ENCODE data around the gene MYBPC2. TPM values are rescaled to one million over a fixed set of nuclear protein-coding genes. Genes with fewer than 3 reads are reported as not detected.
"Not testable (repeated sequence)": the region's sequence is repeated elsewhere in the genome, so short reads cannot be mapped to it uniquely, and the experiment has no call there.

MYBPC2 gene
- total RNA-seq, 1 donor from 2014 or later: not detected

GRCh38 chr19:50422397-50423278, 10.1 kb upstream of the MYBPC2 start:
- intact Hi-C loops (cut with DNase I): no loop called here
- ATAC-seq (no peak), DNase-seq (ENCODE audit: low spot score) (no peak)

- intact Hi-C loops (cut with DNase I): no loop called here
- ATAC-seq (no peak), DNase-seq (ENCODE audit: low spot score) (no peak)
Observed at GRCh38 chr19:50423279-50424113, 9.2 kb upstream of the MYBPC2 start.

- intact Hi-C loops (cut with DNase I): no loop called here
- DNase-seq (ENCODE audit: low spot score): no peak
- ATAC-seq: no peak
Observed at GRCh38 chr19:50425581-50425980, 7.1 kb upstream of the MYBPC2 start.

GRCh38 chr19:50427318-50427925, 5.3 kb upstream of the MYBPC2 start:
- ATAC-seq (no peak), DNase-seq (ENCODE audit: low spot score) (no peak)
- intact Hi-C loops (cut with DNase I): no loop called here

- DNase-seq (ENCODE audit: low spot score): peak; percentile 91
- intact Hi-C loops (cut with DNase I): no loop called here
- ATAC-seq: peak; percentile 92
Observed at GRCh38 chr19:50427997-50428425, 4.7 kb upstream of the MYBPC2 start.

GRCh38 chr19:50428772-50429463, 3.8 kb upstream of the MYBPC2 start:
- no peak for DNase-seq (ENCODE audit: low spot score)
- ATAC-seq: no peak
- intact Hi-C loops (cut with DNase I): no loop called here

GRCh38 chr19:50430888-50431342, 1.8 kb upstream of the MYBPC2 start:
- no peak for DNase-seq (ENCODE audit: low spot score)
- no peak for ATAC-seq
- intact Hi-C loops (cut with DNase I): no loop called here

GRCh38 chr19:50431343-50432220, 1.1 kb upstream of the MYBPC2 start:
- intact Hi-C loops (cut with DNase I): no loop called here
- DNase-seq (ENCODE audit: low spot score): peak; percentile 91
- peak; percentile 91 for ATAC-seq

- intact Hi-C loops (cut with DNase I): no loop called here
- ATAC-seq (no peak), DNase-seq (ENCODE audit: low spot score) (no peak)
Observed at GRCh38 chr19:50433201-50434180, 799 bp downstream of the MYBPC2 start.

GRCh38 chr19:50434525-50434924, 1.8 kb downstream of the MYBPC2 start:
- DNase-seq (ENCODE audit: low spot score) (no peak), ATAC-seq (no peak)
- intact Hi-C loops (cut with DNase I): no loop called here

- no peak for DNase-seq (ENCODE audit: low spot score)
- intact Hi-C loops (cut with DNase I): no loop called here
- no peak for ATAC-seq
Observed at GRCh38 chr19:50435221-50435620, 2.5 kb downstream of the MYBPC2 start.

- DNase-seq (ENCODE audit: low spot score): no peak
- no peak for ATAC-seq
- intact Hi-C loops (cut with DNase I): no loop called here
Observed at GRCh38 chr19:50435627-50436026, 2.9 kb downstream of the MYBPC2 start.

- no peak for DNase-seq (ENCODE audit: low spot score)
- intact Hi-C loops (cut with DNase I): no loop called here
Observed at GRCh38 chr19:50437862-50438449, 5.3 kb downstream of the MYBPC2 start.

GRCh38 chr19:50439130-50439529, 6.4 kb downstream of the MYBPC2 start:
- intact Hi-C loops (cut with DNase I); ATAC-seq; DNase-seq (ENCODE audit: low spot score): not testable (repeated sequence)

More at GRCh38 chr19:50437862-50438449, 5.3 kb downstream of the MYBPC2 start:
- no peak for ATAC-seq

GRCh38 chr19:50444059-50444458, 11.4 kb downstream of the MYBPC2 start:
- DNase-seq (ENCODE audit: low spot score) (no peak), ATAC-seq (no peak)
- intact Hi-C loops (cut with DNase I): no loop called here

- intact Hi-C loops (cut with DNase I): no loop called here
- no peak for ATAC-seq
- DNase-seq (ENCODE audit: low spot score): no peak
Observed at GRCh38 chr19:50447053-50447452, 14.4 kb downstream of the MYBPC2 start.
